HepG2 (cell line): ENCODE results near the gene TJAP1. TPM values are rescaled to one million over a fixed set of nuclear protein-coding genes. Genes with fewer than 3 reads are reported as not detected.

Experiments used
- BORCS8-MEF2B ChIP-seq: sonication (generic); formaldehyde crosslinking; IDR thresholded peaks from 2 replicates; pipeline ENCODE4 v1.8.0; 2022; ENCODE audit warnings: mild to moderate bottlenecking, missing genetic modification reagents
- CEBPB ChIP-seq: IDR thresholded peaks from 2 replicates; pipeline ENCODE4 v1.6.1; 2011; ENCODE audit warnings: low read depth, low read length, improper control_type of control experiment, borderline replicate concordance
- HHEX ChIP-seq: IDR thresholded peaks from 2 replicates; pipeline ENCODE4 v1.6.1; 2016; ENCODE audit warnings: control low read depth
- NRL ChIP-seq: sonication (generic); formaldehyde crosslinking; IDR thresholded peaks from 2 replicates; pipeline ENCODE4 v1.5.0; 2020; ENCODE audit warnings: missing genetic modification reagents, mild to moderate bottlenecking, moderate library complexity, borderline replicate concordance
- RARA ChIP-seq: IDR thresholded peaks from 2 replicates; pipeline ENCODE4 v1.6.1; 2016; ENCODE audit warnings: missing genetic modification reagents, missing compliant biosample characterization
- RBAK ChIP-seq: sonication (generic); formaldehyde crosslinking; IDR thresholded peaks from 2 replicates; pipeline ENCODE4 v1.5.1; 2020; ENCODE audit warnings: mild to moderate bottlenecking, missing genetic modification reagents
- RFX5 ChIP-seq: IDR thresholded peaks from 2 replicates; pipeline ENCODE4 v1.6.1; 2011; ENCODE audit warnings: low read depth, low read length, improper control_type of control experiment
- U2AF2 ChIP-seq: fragments of 200-400 bp; formaldehyde crosslinking; IDR thresholded peaks from 2 replicates; pipeline ENCODE4 v1.6.1; 2017; ENCODE audit warnings: low read depth, mild to moderate bottlenecking, low read length
- ZBTB38 ChIP-seq: sonication (generic); formaldehyde crosslinking; IDR thresholded peaks from 2 replicates; pipeline ENCODE4 v1.5.1; 2020; ENCODE audit warnings: mild to moderate bottlenecking, missing genetic modification reagents
- ZFP36L2 ChIP-seq: sonication (generic); formaldehyde crosslinking; IDR thresholded peaks from 2 replicates; pipeline ENCODE4 v1.4.0; 2020; ENCODE audit warnings: missing genetic modification reagents
- ZFP82 ChIP-seq: sonication (generic); formaldehyde crosslinking; IDR thresholded peaks from 2 replicates; pipeline ENCODE4 v1.5.1; 2020; ENCODE audit warnings: mild to moderate bottlenecking, missing genetic modification reagents, borderline replicate concordance
- ZNF225 ChIP-seq: sonication (generic); formaldehyde crosslinking; IDR thresholded peaks from 2 replicates; pipeline ENCODE4 v1.4.0; 2020; ENCODE audit warnings: mild to moderate bottlenecking, missing genetic modification reagents
- ZNF34 ChIP-seq: sonication (generic); formaldehyde crosslinking; IDR thresholded peaks from 2 replicates; pipeline ENCODE4 v1.4.0; 2020; ENCODE audit warnings: mild to moderate bottlenecking, missing genetic modification reagents, borderline replicate concordance
- ZNF543 ChIP-seq: sonication (generic); formaldehyde crosslinking; IDR thresholded peaks from 2 replicates; pipeline ENCODE4 v1.4.0; 2020; ENCODE audit warnings: mild to moderate bottlenecking, missing genetic modification reagents
- ZNF747 ChIP-seq: sonication (generic); formaldehyde crosslinking; IDR thresholded peaks from 2 replicates; pipeline ENCODE4 v1.8.1; 2023; ENCODE audit warnings: missing genetic modification reagents, mild to moderate bottlenecking, borderline replicate concordance
- polyA plus RNA-seq, 8 experiments: library from polyadenylated mRNA; depleted of rRNA in 3 of 8; stranded (reverse) in 7 of 8; unstranded in 1 of 8; fragments of >200 nt; fragmentation: Illumina TruSeq in 4 of 8; extraction: Trizol in 4 of 8; gene quantifications; 2 replicates each; pipeline versions ENCODE4 v1.2.1 to v1.2.3, GENCODE V29; 2011 to 2016; ENCODE audit warnings: low read depth in 4 of 8, missing spikeins in 1 of 8, mixed read lengths in 1 of 8; ENCODE audit not compliant: insufficient read depth in 1 of 8
- total RNA-seq, 5 experiments: library from RNA; depleted of rRNA; stranded (reverse); fragments of >200 nt; fragmentation: Illumina TruSeq; extraction: Trizol; gene quantifications; 2 replicates each; pipeline ENCODE4 v1.2.3, GENCODE V29; 2016; ENCODE audit warnings: low read depth in 1 of 5
- TF ChIP-seq, protein P1 (sequence below): IDR thresholded peaks from 2 replicates; pipeline ENCODE4 v1.6.1; 2012; ENCODE audit warnings: inconsistent platforms
- TF ChIP-seq, protein P2 (sequence below): sonication (generic); formaldehyde crosslinking; IDR thresholded peaks from 2 replicates; pipeline ENCODE4 v1.4.0; 2020; ENCODE audit warnings: missing genetic modification reagents
- TF ChIP-seq, protein P3 (sequence below): sonication (generic); formaldehyde crosslinking; IDR thresholded peaks from 2 replicates; pipeline ENCODE4 v1.5.0; 2020; ENCODE audit warnings: mild to moderate bottlenecking, missing genetic modification reagents, borderline replicate concordance
- TF ChIP-seq, protein P4 (sequence below): sonication (generic); formaldehyde crosslinking; IDR thresholded peaks from 2 replicates; pipeline ENCODE4 v1.4.0; 2020; ENCODE audit warnings: missing genetic modification reagents, borderline replicate concordance
- TF ChIP-seq, protein P5 (sequence below): sonication (generic); formaldehyde crosslinking; IDR thresholded peaks from 2 replicates; pipeline ENCODE4 v1.4.0; 2020; ENCODE audit warnings: missing genetic modification reagents

Gene TJAP1
- total and polyA plus RNA-seq, 2 of the 13 experiments (the other 11 are each of a cell fraction or from before 2014, with no cell fraction given), result 15.7 to 41.6 TPM

DNA sequence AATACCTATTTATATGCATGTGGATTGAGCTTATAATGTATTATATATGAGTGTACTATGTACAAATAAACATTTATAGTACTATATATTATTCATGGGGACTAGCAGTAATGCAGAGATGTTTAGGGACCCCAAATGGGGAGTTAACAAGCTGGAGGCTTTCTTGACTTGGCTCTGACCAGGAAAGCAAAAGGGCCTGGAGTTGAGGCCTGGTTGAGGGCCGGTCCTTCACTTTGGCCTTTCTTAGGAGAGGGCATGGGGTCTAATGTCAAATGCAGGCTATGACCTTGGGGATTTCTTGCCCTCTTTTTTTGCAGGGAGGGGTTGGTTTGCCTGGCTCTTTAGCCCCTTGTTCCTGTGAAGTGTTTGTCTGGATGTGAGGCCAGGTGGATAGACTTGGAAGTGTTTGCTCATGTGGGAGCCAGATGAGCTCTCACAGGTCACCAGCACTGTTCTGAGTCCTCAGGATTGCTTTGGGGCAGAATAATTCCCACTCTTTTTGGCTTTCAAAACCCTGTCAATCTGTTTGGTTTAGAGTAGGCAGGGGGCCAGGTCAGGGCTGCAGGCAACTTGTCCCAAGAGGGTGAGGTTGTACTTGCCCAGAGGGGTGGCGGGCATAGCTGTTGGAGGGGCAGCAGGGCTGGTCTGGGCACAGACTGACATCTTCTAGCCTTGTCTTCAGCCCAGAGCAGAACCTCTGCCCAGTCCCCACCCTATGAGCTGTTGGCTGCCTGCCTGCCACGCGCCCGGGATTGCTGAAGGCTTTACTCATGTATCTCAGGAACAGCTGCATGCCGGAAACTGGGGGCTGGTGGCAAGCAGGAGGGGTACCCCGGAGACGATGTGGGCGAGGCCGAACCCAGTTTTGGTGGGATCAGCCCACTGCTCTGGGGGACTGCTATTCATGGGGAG is 14.6 kb downstream of the TJAP1 start (continued):
- TF ChIP-seq CEBPB (no peak), ZFP82 (CRISPR knock-in tag) (no peak), HHEX (CRISPR knock-in tag) (no peak), U2AF2 (no peak), ZNF34 (CRISPR knock-in tag) (no peak), ZBTB38 (CRISPR knock-in tag) (0 out of 2 replicates have a peak, but pooled peaks have one; percentile 14), ZNF543 (no peak), RARA (CRISPR knock-in tag) (peak; percentile 63), ZNF747 (CRISPR knock-in tag) (0 out of 2 replicates have a peak, but pooled peaks have one; percentile 64), ZFP36L2 (CRISPR knock-in tag) (no peak), RBAK (no peak), BORCS8-MEF2B (CRISPR knock-in tag) (no peak), NRL (CRISPR knock-in tag) (peak; percentile 46; the same call in 1 of the 2 replicates), RFX5 (no peak), ZNF225 (no peak)
- TF ChIP-seq, protein P1, sequence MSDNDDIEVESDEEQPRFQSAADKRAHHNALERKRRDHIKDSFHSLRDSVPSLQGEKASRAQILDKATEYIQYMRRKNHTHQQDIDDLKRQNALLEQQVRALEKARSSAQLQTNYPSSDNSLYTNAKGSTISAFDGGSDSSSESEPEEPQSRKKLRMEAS, result 0 out of 2 replicates have a peak, but pooled peaks have one; percentile 23
- TF ChIP-seq, protein P2, sequence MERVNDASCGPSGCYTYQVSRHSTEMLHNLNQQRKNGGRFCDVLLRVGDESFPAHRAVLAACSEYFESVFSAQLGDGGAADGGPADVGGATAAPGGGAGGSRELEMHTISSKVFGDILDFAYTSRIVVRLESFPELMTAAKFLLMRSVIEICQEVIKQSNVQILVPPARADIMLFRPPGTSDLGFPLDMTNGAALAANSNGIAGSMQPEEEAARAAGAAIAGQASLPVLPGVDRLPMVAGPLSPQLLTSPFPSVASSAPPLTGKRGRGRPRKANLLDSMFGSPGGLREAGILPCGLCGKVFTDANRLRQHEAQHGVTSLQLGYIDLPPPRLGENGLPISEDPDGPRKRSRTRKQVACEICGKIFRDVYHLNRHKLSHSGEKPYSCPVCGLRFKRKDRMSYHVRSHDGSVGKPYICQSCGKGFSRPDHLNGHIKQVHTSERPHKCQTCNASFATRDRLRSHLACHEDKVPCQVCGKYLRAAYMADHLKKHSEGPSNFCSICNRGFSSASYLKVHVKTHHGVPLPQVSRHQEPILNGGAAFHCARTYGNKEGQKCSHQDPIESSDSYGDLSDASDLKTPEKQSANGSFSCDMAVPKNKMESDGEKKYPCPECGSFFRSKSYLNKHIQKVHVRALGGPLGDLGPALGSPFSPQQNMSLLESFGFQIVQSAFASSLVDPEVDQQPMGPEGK, result peak; percentile 81
- TF ChIP-seq, protein P3, sequence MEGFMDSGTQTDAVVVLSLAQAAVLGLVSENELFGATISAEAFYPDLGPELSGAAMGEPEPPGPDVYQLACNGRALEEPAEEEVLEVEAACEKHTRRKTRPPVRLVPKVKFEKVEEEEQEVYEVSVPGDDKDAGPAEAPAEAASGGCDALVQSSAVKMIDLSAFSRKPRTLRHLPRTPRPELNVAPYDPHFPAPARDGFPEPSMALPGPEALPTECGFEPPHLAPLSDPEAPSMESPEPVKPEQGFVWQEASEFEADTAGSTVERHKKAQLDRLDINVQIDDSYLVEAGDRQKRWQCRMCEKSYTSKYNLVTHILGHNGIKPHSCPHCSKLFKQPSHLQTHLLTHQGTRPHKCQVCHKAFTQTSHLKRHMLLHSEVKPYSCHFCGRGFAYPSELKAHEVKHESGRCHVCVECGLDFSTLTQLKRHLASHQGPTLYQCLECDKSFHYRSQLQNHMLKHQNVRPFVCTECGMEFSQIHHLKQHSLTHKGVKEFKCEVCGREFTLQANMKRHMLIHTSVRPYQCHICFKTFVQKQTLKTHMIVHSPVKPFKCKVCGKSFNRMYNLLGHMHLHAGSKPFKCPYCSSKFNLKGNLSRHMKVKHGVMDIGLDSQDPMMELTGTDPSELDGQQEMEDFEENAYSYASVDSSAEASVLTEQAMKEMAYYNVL (CRISPR knock-in tag), result no peak
- TF ChIP-seq, protein P4, sequence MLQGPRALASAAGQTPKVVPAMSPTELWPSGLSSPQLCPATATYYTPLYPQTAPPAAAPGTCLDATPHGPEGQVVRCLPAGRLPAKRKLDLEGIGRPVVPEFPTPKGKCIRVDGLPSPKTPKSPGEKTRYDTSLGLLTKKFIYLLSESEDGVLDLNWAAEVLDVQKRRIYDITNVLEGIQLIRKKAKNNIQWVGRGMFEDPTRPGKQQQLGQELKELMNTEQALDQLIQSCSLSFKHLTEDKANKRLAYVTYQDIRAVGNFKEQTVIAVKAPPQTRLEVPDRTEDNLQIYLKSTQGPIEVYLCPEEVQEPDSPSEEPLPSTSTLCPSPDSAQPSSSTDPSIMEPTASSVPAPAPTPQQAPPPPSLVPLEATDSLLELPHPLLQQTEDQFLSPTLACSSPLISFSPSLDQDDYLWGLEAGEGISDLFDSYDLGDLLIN (CRISPR knock-in tag), result no peak
- TF ChIP-seq, protein P5, sequence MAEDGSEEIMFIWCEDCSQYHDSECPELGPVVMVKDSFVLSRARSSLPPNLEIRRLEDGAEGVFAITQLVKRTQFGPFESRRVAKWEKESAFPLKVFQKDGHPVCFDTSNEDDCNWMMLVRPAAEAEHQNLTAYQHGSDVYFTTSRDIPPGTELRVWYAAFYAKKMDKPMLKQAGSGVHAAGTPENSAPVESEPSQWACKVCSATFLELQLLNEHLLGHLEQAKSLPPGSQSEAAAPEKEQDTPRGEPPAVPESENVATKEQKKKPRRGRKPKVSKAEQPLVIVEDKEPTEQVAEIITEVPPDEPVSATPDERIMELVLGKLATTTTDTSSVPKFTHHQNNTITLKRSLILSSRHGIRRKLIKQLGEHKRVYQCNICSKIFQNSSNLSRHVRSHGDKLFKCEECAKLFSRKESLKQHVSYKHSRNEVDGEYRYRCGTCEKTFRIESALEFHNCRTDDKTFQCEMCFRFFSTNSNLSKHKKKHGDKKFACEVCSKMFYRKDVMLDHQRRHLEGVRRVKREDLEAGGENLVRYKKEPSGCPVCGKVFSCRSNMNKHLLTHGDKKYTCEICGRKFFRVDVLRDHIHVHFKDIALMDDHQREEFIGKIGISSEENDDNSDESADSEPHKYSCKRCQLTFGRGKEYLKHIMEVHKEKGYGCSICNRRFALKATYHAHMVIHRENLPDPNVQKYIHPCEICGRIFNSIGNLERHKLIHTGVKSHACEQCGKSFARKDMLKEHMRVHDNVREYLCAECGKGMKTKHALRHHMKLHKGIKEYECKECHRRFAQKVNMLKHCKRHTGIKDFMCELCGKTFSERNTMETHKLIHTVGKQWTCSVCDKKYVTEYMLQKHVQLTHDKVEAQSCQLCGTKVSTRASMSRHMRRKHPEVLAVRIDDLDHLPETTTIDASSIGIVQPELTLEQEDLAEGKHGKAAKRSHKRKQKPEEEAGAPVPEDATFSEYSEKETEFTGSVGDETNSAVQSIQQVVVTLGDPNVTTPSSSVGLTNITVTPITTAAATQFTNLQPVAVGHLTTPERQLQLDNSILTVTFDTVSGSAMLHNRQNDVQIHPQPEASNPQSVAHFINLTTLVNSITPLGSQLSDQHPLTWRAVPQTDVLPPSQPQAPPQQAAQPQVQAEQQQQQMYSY (CRISPR knock-in tag), result no peak
